Measurements from ENCODE around the gene IARS1. TPM values are rescaled to one million over a fixed set of nuclear protein-coding genes. Genes with fewer than 3 reads are reported as not detected.
A peak's percentile ranks its signal among the peaks of the same experiment; 100 is the strongest.

The IARS1 gene
- total RNA-seq, 4 donors from 2014 or later, result 56.6 to 78.8 (median 75.0) TPM

- Histone ChIP-seq H3K27me3 (no peaks in the 10 kb centered on the region), H3K9me3 (no peaks in the 10 kb centered on the region), H3K4me1 (peaks cover 0 to 13% (median 4%) of the 10 kb centered on the region in 3 donors), H3K27ac (no peak overlapping the region), H3K36me3 (peaks cover 21 to 64% of the 10 kb centered on the region in 2 donors), H3K4me3 (no peak overlapping the region)
- TF ChIP-seq POLR2A (IDR thresholded peaks at IDR 0.05) (no peak), CTCF (IDR thresholded peaks at IDR 0.05) (no peak), EP300 (IDR thresholded peaks at IDR 0.05) (no peak), POLR2AphosphoS5 (IDR thresholded peaks at IDR 0.05) (no peak)
- 78 to 94% methylated on average over 2 to 3 of the region's 3 CpGs for WGBS, 2 donors (ENCODE audit: low coverage in 1 of 2)
- no peak for ATAC-seq
These were observed 4.5 kb upstream of the IARS1 start for GRCh38 chr9:92298036-92298435.

DNA sequence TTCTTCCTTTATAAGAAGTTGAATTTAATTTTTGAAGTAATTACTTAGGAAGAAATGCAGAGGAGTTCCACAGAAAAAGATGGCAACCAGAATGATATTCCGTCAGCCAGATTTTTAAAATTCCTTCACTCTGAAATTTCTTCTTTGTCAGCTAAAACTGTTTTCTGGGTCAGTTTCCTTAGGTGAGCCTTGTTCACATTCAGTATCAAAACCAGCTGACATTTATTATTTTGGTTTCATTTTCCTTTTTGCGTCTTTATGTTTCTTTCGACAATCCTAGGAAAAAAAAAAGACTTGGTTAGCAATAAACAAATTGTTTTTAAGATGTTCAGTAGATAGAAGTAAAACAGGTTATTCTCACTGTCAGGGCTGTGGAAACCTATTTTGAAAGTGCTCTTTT is 4.1 kb upstream of the IARS1 start:
- no peaks in the 10 kb centered on the region for H3K9me3 ChIP-seq
- WGBS, 2 donors (ENCODE audit: low coverage in 1 of 2), result 96 to 98% methylated on average over 3 of the region's 3 CpGs
- peaks cover 2 to 17% (median 6%) of the 10 kb centered on the region in 3 donors for H3K4me1 ChIP-seq
- ATAC-seq, result no peak
- no peaks in the 10 kb centered on the region for H3K27me3 ChIP-seq
- peaks cover 21 to 60% of the 10 kb centered on the region in 2 donors for H3K36me3 ChIP-seq
- TF ChIP-seq EP300 (IDR thresholded peaks at IDR 0.05) (no peak), POLR2AphosphoS5 (IDR thresholded peaks at IDR 0.05) (no peak), CTCF (IDR thresholded peaks at IDR 0.05) (no peak), POLR2A (IDR thresholded peaks at IDR 0.05) (no peak)
- no peak overlapping the region for H3K4me3 ChIP-seq
- no peak overlapping the region for H3K27ac ChIP-seq

GRCh38 chr9:92295827-92296258 is 2.3 kb upstream of the IARS1 start:
- WGBS, 2 donors (ENCODE audit: low coverage in 1 of 2), result 63 to 70% methylated on average over 2 of the region's 4 CpGs
- Histone ChIP-seq H3K36me3 (peaks cover 13 to 43% of the 10 kb centered on the region in 2 donors), H3K4me3 (no peak overlapping the region), H3K27ac (no peak overlapping the region), H3K4me1 (peaks cover 6 to 31% (median 10%) of the 10 kb centered on the region in 3 donors), H3K9me3 (no peaks in the 10 kb centered on the region), H3K27me3 (no peaks in the 10 kb centered on the region)
- TF ChIP-seq POLR2A (IDR thresholded peaks at IDR 0.05), result no peak
- no peak for TF ChIP-seq EP300 (IDR thresholded peaks at IDR 0.05)
- no peak for TF ChIP-seq POLR2AphosphoS5 (IDR thresholded peaks at IDR 0.05)
- no peak for TF ChIP-seq CTCF (IDR thresholded peaks at IDR 0.05)
- ATAC-seq, result no peak

- Histone ChIP-seq H3K27me3 (no peaks in the 10 kb centered on the region), H3K27ac (no peak overlapping the region), H3K9me3 (no peaks in the 10 kb centered on the region), H3K4me1 (peaks cover 6 to 31% (median 10%) of the 10 kb centered on the region in 3 donors), H3K36me3 (peaks cover 12 to 37% of the 10 kb centered on the region in 2 donors), H3K4me3 (no peak overlapping the region)
- 57 to 81% methylated on average over 6 to 7 of the region's 7 CpGs for WGBS, 2 donors (ENCODE audit: low coverage in 1 of 2)
- TF ChIP-seq CTCF (IDR thresholded peaks at IDR 0.05) (no peak), POLR2A (IDR thresholded peaks at IDR 0.05) (no peak), EP300 (IDR thresholded peaks at IDR 0.05) (no peak), POLR2AphosphoS5 (IDR thresholded peaks at IDR 0.05) (no peak)
- ATAC-seq, result no peak
These were observed 1.8 kb upstream of the IARS1 start for GRCh38 chr9:92295240-92295790.

DNA sequence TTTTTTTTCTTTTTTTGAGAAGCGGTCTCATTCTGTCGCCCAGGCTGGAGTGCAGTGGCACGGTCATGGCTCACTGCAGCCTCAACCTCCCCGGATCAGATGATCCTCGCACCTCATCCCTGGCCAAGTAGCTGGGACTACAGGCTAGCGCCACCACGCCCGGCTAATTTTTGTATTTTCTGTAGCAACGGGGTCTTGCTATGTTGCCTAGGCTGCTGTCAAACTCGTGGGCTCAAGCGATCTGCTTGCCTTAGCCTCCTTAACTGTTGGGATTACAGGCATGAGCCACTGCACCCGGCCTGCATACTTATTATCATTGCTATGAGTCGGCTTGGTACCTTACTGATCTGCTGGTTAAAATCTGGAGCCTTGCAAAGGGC is 790 bp upstream of the IARS1 start:
- Histone ChIP-seq H3K4me3 (peak overlapping the region; percentile 60 to 93), H3K27ac (peak overlapping the region in 3 of 4 donors; percentile 77 to 85 (median 78)), H3K9me3 (no peaks in the 10 kb centered on the region), H3K27me3 (no peaks in the 10 kb centered on the region), H3K36me3 (peaks cover 7 to 27% of the 10 kb centered on the region in 2 donors), H3K4me1 (peaks cover 6 to 31% (median 10%) of the 10 kb centered on the region in 3 donors)
- WGBS, 2 donors (ENCODE audit: low coverage in 1 of 2), result 13% methylated on average over 4 to 11 of the region's 13 CpGs
- ATAC-seq, result no peak
- TF ChIP-seq EP300 (IDR thresholded peaks at IDR 0.05) (no peak), CTCF (IDR thresholded peaks at IDR 0.05) (no peak), POLR2A (IDR thresholded peaks at IDR 0.05) (no peak), POLR2AphosphoS5 (IDR thresholded peaks at IDR 0.05) (no peak)
